ENCODE results near the gene TUBG2.
A peak's percentile ranks its signal among the peaks of the same experiment; 100 is the strongest.
"Not testable (repeated sequence)": the region's sequence is repeated elsewhere in the genome, so short reads cannot be mapped to it uniquely, and the experiment has no call there.

TUBG2 gene

DNA sequence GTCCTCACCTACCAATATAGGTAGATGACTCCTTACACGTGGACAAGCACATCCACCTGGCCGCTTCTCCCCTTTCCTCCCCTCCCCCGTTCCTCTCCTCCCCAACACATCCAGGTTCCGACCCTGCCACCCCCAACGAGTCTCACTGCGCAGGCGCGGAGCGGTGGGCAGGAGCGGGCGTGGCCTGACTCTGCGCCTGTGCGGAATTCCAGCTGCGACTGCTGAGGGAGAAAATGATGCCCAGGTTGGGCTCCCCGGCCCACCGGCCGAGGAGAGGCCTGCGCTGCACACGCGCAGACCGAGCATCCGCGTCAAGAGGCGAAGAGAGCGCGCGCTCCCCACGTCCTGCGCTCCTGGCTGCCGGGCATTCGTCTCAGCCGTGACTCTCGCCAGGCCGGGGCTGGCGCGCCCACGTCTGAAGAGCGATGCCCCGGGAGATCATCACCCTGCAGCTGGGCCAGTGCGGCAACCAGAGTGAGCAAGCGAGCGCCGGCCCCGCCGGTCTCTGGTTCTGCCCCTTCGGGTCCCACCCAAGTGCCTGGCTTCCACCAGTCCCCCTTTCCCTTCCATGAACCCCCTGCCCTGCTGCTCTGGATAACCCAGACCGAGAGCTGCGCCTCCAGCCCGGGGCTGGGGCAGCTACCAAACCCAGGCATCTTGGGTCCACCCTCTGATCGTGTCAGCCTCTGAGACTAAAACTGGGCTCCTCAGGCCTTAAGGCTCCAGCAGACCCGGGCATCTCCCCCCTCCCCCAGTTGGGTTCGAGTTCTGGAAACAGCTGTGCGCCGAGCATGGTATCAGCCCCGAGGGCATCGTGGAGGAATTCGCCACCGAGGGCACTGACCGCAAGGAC, at the start of gene TUBG2:
TUBG2 (plus strand) TSS at position 206 of the 853 bp plus-strand sequence; CDS start at position 426, 220 bp downstream.
- peak; percentile 83 to 87 for DNase-seq

DNA sequence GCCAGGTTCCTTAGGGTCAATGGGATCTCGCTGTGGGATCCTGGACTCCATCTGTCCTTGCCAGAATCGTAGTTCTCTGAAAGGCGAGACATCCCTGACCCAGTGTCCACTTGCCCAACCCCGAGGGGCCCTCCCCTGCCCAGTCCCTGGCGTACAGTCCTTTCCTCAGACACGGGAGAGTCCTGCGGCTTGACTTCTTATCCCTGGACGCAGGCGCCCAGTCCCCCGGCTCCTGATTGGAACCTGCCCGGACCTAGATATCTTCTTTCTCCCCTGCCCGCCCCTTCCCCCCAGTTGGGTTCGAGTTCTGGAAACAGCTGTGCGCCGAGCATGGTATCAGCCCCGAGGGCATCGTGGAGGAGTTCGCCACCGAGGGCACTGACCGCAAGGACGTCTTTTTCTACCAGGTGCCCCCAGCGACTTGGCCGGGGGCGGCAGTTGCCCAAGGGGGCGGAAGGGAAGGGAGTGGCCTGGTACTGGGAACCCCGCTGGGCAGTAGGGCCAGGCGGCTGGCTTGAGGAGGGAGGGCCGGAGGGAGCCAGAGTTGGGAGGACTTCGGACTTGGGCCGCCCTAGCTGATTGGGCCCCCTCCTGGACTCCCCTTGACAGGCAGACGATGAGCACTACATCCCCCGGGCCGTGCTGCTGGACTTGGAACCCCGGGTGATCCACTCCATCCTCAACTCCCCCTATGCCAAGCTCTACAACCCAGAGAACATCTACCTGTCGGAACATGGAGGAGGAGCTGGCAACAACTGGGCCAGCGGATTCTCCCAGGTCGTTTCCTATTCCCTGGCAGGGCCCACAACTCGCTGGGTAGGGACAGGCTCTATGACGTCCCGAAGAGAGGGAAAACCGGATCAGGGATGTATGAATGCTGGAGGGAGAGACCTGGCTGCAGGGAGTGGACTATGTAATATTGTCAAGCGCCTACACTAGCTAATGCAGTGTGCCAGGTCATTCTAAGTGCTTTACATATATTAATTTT, 49.0 kb upstream of the TUBG2 start:
- peak in 1 of 2 donors; percentile 32 for DNase-seq

DNA sequence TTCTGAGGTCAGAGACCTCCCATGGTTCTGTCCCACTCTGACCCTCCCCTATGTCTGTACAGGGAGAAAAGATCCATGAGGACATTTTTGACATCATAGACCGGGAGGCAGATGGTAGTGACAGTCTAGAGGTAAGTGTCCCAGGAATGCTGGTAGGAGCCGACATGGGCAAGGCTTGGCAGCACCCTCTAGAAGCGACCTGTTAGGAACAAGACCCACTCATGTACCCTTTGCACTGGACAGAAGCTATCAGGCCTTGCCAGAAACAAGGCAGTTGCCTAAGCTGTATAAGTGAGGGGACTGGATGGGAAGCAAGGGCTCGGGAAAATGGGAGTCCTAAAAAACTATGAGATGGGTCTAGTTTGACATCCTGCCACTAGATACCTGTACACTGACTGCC, 47.1 kb upstream of the TUBG2 start:
- DNase-seq, result no peak

DNA sequence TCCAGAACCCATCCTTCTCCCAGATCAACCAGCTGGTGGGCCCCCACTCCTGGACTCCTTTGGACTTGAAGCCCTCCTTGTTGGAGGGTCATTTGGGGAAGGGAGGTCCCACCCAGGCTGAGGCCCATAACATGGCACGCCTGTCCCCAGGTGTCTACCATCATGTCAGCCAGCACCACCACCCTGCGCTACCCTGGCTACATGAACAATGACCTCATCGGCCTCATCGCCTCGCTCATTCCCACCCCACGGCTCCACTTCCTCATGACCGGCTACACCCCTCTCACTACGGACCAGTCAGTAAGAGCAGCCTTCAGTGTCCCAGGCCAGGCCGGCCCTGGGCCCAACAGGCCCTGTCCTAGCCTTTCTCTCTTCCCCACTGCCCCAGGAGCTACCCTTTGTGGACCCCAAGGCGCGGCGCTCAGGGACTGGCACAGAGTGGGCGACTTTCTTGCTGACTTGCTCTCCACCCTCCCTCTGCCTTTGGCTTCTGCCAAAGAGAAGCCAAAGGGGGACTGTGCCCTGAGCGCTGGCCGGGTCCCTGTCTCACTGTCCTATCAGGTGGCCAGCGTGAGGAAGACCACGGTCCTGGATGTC, 45.3 kb upstream of the TUBG2 start:
- no peak for DNase-seq

DNA sequence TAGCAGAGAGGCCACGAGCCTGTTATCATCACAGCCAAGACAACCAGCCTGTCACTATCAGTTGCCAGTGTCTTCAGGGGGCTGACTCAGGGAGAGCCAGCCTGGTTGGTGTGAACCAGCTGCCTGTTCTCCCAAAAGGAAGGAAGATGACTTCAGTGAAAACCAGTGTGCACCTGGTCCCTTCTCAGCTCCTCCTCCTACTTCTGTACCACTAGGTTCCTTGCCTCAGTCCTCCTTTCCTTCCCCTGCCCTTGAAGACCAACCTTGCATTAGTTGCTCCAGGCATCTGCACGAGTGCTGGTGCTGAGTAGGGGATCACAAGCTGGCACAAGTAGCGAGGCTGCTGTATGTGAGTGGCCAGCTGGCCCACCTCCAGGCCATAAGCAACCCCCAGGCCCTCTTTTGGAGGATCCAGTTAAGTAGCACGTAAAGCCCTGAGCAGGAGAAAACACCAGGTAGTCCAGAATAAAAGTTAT, 41.1 kb upstream of the TUBG2 start:
- no peak for DNase-seq

DNA sequence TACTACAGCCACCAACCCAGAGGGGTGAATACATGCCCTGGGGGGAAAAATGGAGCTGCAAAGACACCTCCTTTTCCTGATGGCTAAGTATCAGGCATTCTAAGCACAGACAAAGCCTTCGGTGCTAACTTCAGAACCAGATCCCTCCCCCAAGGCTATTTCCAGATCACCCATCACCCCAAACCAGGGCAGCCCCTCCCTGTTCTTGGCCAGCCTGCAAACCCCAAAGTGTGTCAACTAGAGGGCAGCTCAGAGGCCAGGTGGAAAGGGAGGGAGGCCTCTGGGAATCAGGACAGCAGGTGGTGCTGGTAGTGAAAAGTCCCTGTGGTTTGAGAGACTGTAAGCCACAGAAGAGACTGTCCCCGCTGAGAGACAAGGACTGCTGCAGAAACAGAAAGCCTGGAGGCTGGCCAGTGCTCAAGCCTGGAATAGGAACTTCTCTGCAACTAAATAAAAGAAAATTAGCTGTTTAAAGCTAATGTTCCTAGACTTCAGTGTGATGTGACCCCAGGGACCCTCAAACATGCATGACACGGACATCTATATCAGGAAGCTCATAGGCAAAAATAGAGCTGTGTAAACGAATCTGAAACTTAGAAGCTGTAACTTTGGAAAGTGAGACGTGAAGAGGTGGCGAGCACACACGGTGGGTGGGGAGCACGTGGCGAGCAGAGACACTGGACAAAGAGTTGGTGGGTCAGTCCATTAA, 40.5 kb upstream of the TUBG2 start:
- DNase-seq, result no peak

DNA sequence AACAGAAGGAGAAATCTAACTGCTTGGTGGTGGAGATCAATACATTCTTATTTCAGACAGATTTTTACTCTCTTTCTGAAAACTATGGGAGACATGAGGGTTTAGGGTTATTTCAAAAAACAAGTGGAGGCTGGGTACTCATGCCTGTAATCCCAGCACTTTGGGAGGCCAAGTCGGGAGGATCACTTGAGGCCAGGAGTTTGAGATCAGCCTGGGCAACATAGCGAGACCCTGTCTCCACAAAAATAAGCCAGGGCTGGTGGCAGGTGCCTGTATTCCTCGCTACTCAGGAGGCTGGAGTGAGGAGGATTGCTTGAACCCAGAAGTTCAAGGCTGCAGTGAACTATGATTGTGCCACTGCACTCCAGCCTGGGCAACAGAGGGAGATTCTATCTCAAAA, 37.1 kb upstream of the TUBG2 start:
- not testable (repeated sequence) for DNase-seq

DNA sequence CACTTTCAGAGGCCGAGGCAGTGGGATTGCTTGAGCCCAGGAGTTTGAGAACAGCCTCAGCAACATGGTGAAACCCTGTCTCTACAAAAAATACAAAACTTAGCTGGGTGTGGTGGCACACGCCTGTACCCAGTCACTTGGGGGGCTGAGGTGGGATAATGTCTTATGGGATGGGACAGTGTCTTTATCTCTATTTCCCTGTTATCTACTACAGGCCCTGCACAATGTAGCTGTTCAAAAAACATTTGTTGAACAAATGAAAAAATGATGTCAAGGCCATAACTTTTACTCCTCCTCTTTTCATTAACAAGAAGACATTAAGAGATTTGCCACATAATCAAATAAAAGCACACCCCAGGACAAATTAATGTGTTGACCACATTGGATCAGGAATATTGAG, 35.8 kb upstream of the TUBG2 start:
- DNase-seq, result no peak

DNA sequence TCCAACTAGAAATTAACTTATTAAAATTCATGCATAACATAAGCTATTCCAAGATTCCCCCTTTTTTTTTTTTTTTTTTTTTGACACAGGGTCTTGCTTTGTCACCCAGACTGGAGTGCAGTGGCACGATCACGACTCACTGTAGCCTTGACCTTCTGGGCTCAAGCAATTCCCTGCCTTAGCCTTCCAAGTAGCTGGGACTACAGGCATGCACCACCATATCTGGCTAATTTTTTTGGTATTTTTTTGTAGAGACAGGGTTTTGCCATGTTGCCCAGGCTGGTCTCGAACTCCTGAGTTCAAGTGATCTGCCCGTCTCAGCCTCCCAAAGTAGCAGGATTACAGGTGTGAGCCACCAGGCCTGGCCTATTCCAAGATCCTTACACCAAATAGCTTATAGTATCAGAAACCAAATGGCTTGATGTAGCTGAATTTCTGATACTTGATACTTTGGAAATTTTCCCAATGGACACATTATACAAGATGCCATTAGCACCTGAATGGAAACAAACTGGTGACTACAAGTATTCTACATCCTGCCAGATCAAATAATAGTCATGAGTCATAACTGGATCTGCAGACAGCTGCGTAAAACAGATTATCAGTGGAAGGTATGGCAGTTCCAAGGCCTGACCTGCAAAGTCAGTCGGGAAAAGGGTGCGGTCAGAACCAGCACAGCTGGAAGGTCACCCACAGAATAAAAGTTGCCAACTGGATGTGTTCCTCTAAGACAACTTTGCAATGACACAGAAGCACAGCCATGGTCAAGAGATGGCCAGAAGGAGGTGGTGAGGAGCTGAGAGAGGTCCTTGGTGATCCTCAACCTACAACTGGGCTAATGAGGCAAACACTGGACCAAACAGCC, 35.1 kb upstream of the TUBG2 start:
- DNase-seq, result no peak

DNA sequence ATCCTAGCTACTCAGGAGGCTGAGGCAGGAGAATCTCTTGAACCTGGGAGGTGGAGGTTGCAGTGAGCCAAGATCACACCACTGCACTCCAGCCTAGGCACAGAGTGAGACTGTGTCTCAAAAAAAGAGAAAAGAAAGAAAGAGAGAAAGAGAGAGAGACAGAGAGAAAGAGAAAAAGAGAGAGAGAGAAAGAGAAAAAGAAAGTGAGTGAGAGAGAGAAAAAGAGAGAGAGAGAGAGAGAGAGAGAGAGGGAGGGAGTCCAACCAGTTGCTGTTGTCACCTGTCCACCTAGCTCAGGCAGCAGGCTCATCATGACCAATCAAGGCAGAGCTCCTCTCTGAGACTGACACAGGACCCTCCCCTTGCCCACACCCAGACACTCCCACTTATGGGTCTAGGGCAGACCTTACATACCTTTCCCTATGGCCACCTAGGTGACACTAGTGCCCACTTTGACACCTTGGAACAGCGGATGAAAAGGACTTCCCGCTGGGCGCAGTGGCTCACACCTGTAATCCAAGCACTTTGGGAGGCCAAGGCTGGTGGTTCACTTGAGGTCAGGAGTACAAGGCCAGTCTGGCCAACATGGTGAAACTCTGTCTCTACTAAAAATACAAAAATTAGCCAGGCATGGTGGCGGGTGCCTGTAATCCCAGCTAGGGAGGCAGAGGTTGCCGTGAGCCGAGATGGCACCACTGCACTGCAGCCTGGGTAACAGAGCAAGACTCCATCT, 31.9 kb upstream of the TUBG2 start:
- not testable (repeated sequence) for DNase-seq

DNA sequence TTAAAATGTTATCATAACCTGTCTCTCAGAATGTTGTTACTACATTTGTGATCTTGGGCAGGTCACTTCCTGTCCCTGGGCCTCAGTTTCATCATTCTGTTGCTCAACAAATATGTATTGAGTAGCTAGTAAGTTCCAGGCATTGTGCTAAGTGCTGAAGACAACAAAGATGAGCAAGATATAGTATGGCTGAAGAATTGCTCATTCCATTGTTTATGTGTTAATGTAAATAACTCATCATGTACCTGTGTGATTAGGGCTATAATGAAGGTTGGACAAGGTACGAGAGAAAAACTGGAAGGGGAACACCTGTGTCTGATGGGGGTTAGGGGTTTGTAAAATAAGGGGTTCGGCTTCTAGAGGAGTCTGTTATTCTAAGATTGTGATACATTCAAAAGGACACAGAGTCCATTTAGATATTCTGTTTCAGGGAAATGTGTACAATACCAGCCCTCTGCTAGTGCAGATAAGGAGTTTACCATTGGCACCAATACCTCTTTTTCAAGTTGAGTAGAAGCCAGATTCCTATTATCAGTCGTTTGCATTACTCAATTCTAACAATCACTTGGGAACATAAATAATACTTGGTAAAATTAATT, 29.6 kb upstream of the TUBG2 start:
- no peak for DNase-seq

DNA sequence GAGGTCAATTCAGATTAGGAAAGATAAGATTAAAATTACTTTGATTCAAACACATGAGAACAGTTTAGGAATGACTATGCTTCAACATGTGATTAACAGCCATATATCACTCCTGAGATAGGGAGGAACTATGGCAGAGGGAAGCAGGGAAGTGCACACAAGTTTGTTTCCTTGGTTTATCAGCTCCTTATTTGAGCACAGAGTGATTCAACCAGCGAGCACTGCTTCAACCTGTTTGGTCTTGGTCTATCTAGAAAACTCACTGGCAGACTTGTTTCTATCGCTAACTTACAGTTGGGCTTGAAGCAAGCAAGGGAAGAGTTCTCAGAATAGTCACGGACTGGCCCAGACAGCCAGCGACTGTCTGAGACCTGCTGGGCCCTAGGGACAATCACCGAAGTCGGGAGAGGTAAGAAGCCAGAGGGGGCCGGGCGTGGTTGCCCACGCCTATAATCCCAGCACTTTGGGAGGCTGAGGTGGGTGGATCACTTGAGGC, 26.1 kb upstream of the TUBG2 start:
- no peak for DNase-seq

DNA sequence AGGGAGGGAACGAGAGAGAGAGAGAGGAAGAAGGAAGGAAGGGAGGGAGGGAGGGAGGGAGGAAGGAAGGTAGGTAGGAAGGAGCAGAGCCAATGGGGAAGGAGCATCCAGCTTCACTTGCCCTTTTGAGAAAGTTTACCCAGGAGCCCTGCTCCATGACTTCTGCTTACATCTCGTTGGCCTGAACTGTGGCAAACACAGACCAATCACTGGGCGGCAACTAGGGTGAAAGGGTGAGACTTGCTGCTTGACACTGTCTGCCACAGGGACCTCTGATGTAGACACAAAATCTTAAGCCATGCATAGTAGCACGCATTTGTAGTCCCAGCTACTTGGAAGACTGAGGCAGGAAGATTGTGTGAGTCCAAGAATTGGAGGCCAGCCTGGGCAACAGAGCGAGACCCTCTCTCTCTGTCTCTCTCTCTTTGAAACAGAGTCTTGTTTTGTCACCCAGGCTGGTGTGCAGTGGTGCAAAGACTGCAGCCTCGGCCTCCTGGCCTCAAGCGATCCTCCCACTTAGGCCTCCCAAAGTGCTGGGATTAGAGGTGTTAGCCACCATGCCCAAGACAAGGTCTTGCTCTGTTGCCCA, 19.5 kb upstream of the TUBG2 start:
- no peak for DNase-seq

DNA sequence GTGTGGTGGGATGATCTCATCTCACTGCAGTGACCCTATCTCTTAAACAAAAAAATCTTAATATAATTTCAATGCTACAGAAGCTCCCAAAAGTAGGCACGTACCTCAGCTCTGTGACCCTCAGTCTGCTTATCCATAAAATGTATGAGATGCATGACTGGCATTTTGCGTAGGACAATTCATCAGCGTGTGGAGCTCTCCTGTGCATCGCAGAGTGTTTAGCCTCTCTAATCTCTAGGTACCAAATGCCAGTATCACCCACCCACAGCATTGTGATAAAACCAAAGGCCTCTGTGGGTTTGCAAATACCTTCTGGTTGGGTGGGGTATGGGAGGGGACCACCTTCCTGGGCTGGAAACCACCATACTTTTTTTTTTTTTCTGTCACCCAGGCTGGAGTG, 19.0 kb upstream of the TUBG2 start:
- no peak for DNase-seq

DNA sequence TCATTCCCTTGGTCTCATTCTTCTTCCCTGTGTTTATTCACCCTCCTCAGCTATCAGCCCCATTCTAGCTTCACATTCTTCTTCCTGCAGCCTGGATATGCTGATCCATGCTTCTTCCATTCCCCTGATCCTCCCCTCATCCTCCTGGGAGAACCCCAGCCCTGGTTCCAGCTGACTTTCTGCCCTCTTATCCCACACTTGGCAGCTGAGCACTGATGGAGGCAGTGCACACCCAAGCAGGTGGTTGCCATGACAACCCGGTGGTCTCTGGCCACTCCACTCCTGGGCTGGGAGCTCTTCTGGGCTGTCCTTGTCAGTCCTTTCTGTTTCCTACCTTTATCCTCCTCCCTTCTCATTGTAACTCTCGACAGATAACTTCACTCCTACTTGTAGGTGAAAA, 16.7 kb upstream of the TUBG2 start:
- DNase-seq, result no peak

DNA sequence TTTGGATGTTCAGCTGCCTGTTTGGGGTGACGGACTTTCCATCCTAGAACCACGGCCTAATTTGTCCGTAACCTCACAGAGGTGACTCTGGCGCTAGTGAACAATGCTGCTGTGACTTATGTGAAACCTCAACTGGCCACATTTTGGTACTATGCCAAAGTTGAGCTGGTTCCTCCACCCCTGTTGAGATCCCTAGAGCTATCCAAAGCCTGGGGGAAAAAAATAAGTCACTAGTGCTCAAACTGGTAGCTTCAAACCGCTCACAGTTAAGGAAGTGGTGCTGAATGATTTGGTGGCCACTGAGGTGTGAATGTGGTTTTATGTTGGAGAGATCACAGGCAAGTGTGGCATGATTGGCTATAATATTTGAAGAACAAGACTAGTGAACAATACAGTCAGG, 11.3 kb upstream of the TUBG2 start:
- DNase-seq, result no peak

DNA sequence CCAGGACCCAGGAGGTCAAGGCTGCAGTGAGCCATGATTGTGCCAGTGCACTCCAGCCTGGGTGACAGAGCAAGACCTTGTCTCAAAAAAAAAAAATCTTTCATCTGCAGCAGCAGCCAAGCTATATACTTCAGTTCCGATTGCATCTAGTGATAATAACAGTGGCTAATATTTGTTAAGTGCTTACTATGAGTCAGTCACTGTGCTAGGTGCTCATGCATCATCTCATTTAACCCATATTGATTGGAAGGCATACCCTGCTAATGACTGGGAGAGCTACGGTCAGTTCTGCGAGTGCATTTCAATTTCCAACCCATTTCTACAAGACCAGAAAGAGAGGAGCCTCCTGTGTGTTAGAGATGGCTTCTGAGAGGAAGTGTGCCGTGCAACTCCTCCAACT, 7.7 kb upstream of the TUBG2 start:
- no peak for DNase-seq

DNA sequence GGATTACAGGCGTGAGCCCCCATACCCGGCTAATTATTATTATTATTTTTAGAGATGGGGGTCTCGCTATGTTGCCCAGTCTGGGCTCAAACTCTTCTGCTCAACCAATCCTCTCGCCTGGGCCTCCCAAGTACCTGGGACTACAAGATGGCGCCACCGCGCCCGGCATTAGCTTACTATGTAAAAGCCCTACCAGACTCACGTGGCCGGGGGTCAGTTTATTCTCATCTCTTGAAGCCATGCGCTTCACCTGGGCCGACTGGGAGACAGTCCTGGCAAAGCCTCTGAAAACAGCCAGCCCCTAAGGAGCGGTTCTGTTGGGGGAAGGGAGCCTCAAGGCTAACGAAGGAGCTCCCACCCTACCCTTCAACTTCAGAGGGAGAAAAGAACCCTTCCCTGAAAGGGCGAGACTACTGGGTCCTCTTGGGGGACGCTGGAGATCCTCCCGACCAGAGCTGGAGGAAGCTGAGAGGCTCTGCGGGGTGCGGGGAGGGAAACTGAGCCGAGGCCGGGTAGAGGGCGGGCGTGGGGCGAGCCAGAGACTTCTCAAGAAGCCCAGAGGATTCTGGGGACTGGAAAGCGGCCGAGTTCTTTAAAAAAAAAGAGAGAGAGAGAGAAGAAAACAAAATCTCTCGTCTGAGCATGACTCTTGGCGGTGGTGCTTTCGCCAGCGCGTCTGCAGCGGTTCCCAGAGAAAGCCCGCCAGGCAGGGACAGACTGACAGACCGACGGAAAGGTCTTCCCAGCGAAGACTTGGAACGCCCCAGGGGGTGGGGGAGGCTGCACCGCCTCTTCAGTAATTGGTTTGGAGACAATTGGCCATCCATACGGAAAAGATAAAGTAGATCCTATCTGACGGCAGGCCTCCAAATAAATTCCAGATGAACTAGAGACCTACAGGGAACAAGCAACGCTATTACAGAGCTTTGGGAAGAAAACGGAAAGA, 5.6 kb upstream of the TUBG2 start:
- DNase-seq, result no peak

DNA sequence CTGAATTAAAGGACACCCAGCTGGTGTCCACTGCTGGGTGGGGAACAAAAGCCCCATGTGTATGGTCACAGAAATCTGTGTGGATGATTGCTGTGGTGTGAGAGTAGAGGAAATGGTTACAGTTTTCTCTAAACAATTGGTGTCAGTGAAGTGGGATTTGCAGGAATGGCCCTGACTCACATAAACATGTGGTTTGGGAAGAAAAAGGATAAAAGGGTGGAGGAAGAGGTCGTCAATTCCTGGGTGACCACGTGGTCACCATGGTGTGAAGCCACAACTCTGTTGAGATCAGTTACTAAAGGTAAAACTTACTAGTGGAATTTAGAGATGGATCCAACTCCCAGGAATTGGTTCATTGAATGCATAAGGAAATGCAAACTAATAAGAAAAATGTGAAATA, 3.6 kb upstream of the TUBG2 start:
- DNase-seq, result no peak
